HepG2 (cell line): ENCODE data around the gene DNAAF1. TPM values are rescaled to one million over a fixed set of nuclear protein-coding genes. Genes with fewer than 3 reads are reported as not detected.

Source experiments
- ATAC-seq: fragments of 200-7000 bp; cut with Tn5 transposase; 3 replicates; pipeline ENCODE4 v1.9.1; 2020; ENCODE audit warnings: mild to moderate bottlenecking, moderate library complexity
- BruUV-seq: library from RNA; stranded (reverse); fragments of 400-500 nt; replicated peaks from 2 replicates; lab custom pipeline; 2021; lab: Mats Ljungman, UMichigan
- CTCF ChIA-PET: fragments of 300-600 bp; formaldehyde crosslinking; extraction: SDS; loops from one replicate; lab custom pipeline; 2021; ENCODE audit warnings: low total read pairs, inconsistent platforms, low intra/inter-chr PET ratio; lab: Yijun Ruan, JAX
- POLR2A ChIA-PET: fragments of 350-600 bp; sonication (Branson Sonifier 250); formaldehyde crosslinking; loops from one replicate; lab custom pipeline; 2020; ENCODE audit warnings: antibody characterized with exemption, inconsistent platforms; lab: Yijun Ruan, JAX
- DNase-seq: peaks from one replicate; pipeline ENCODE4 v3.0.0-alpha.2; 2015; ENCODE audit warnings: low spot score
- FAIRE-seq: peaks from 3 replicates; lab custom pipeline; 2011; peaks lifted over from hg19 to GRCh38; lab: Jason Lieb, UNC
- H2AFZ ChIP-seq: one replicate; pipeline ENCODE4 v1.6.1; 2011; ENCODE audit warnings: low read length, inconsistent platforms
- H3K27ac ChIP-seq: fragments of 300-600 bp; 3 replicates; pipeline ENCODE4 v1.8.0; 2011; ENCODE audit warnings: mixed run types, mild to moderate bottlenecking, mixed read lengths, low read length, inconsistent platforms; ENCODE audit not compliant: insufficient read depth; ENCODE audit errors: extremely low read length
- H3K27me3 ChIP-seq, 2 experiments: fragments of 200-600 bp in 1 of 2; 2 replicates in 1 of 2; 3 replicates in 1 of 2; pipeline versions ENCODE4 v1.6.0 to v1.8.0; 2011; ENCODE audit warnings: low read length in 2 of 2, mild to moderate bottlenecking in 2 of 2, moderate library complexity in 2 of 2, inconsistent platforms in 1 of 2; ENCODE audit not compliant: insufficient read depth in 2 of 2, control insufficient read depth in 1 of 2
- H3K36me3 ChIP-seq, 2 experiments: fragments of 200-600 bp in 1 of 2; replicated peaks in 1 of 2; 2 replicates in 1 of 2; 3 replicates in 1 of 2; pipeline versions ENCODE4 v1.5.1 to v1.8.0; 2011; ENCODE audit warnings: low read length in 2 of 2, inconsistent platforms in 1 of 2; ENCODE audit not compliant: insufficient read depth in 2 of 2, control insufficient read depth in 1 of 2
- H3K4me1 ChIP-seq: 2 replicates; pipeline ENCODE4 v1.5.1; 2012; ENCODE audit warnings: low read length, inconsistent platforms; ENCODE audit not compliant: insufficient read depth
- H3K4me2 ChIP-seq: 2 replicates; pipeline ENCODE4 v1.6.0; 2011; ENCODE audit warnings: low read depth, low read length, inconsistent platforms
- H3K4me3 ChIP-seq, 3 experiments: fragments of 200-600 bp in 1 of 3; sonication (generic), shearing (Covaris generic) in 1 of 3; replicated peaks in 1 of 3; 2 replicates each; pipeline ENCODE4 v1.5.1; 2011 to 2016; ENCODE audit warnings: low read length in 3 of 3, inconsistent platforms in 2 of 3, low read depth in 2 of 3, mild to moderate bottlenecking in 2 of 3, control low read depth in 1 of 3, mixed read lengths in 1 of 3; ENCODE audit not compliant: insufficient read depth in 1 of 3
- H3K79me2 ChIP-seq: one replicate; pipeline ENCODE4 v1.6.1; 2011; ENCODE audit warnings: low read length, inconsistent platforms; ENCODE audit not compliant: insufficient read depth
- H3K9ac ChIP-seq: 2 replicates; pipeline ENCODE4 v1.6.0; 2011; ENCODE audit warnings: mild to moderate bottlenecking, low read depth, low read length, inconsistent platforms; ENCODE audit not compliant: insufficient read depth
- H3K9me3 ChIP-seq: 2 replicates; pipeline ENCODE4 v1.5.1; 2012; ENCODE audit warnings: mild to moderate bottlenecking, low read length
- H4K20me1 ChIP-seq: 2 replicates; pipeline ENCODE4 v1.6.0; 2011; ENCODE audit warnings: inconsistent platforms, mild to moderate bottlenecking, low read length, moderate library complexity; ENCODE audit not compliant: insufficient read depth
- CCDC6 ChIP-seq: sonication (generic); formaldehyde crosslinking; IDR thresholded peaks from 2 replicates; pipeline ENCODE4 v1.8.1; 2022; ENCODE audit warnings: mild to moderate bottlenecking, missing genetic modification reagents, moderate library complexity
- EZH2 ChIP-seq: conservative IDR thresholded peaks from 2 replicates; pipeline ENCODE4 v1.6.1; 2012; ENCODE audit warnings: mild to moderate bottlenecking, low read depth, low read length, moderate library complexity
- GFI1 ChIP-seq: sonication (generic); formaldehyde crosslinking; IDR thresholded peaks from 2 replicates; pipeline ENCODE4 v1.5.0; 2020; ENCODE audit warnings: missing genetic modification reagents, mild to moderate bottlenecking, borderline replicate concordance
- NRL ChIP-seq: sonication (generic); formaldehyde crosslinking; IDR thresholded peaks from 2 replicates; pipeline ENCODE4 v1.5.0; 2020; ENCODE audit warnings: missing genetic modification reagents, mild to moderate bottlenecking, moderate library complexity, borderline replicate concordance
- SALL2 ChIP-seq: sonication (generic); formaldehyde crosslinking; IDR thresholded peaks from 2 replicates; pipeline ENCODE4 v1.8.1; 2023; ENCODE audit warnings: mild to moderate bottlenecking, missing genetic modification reagents, inconsistent platforms
- ZNF598 ChIP-seq: sonication (generic); formaldehyde crosslinking; IDR thresholded peaks from 2 replicates; pipeline ENCODE4 v1.5.1; 2020; ENCODE audit warnings: mild to moderate bottlenecking, missing genetic modification reagents, borderline replicate concordance
- WGBS: methylation state at CpG from one replicate; pipeline ENCODE4 v1.1.6; 2017; ENCODE audit warnings: low lambda C conversion rate; 5-methylcytosine and 5-hydroxymethylcytosine counted together
- in situ Hi-C: cut with HindIII; loops from 2 replicates; pipeline ENCODE4 v1.10.0; 2017; ENCODE audit warnings: low pct_unique_long_range_greater_than_20kb; ENCODE audit not compliant: extremely low pct_ligation_motif_present
- intact Hi-C: fragments of 100-400 bp; cut with micrococcal nuclease; formaldehyde crosslinking; loops from one replicate; pipeline ENCODE4 v1.10.0; 2022; ENCODE audit not compliant: unreplicated experiment
- polyA plus RNA-seq, 8 experiments: library from polyadenylated mRNA; depleted of rRNA in 3 of 8; stranded (reverse) in 7 of 8; unstranded in 1 of 8; fragments of >200 nt; fragmentation: Illumina TruSeq in 4 of 8; extraction: Trizol in 4 of 8; gene quantifications; 2 replicates each; pipeline versions ENCODE4 v1.2.1 to v1.2.3, GENCODE V29; 2011 to 2016; ENCODE audit warnings: low read depth in 4 of 8, missing spikeins in 1 of 8, mixed read lengths in 1 of 8; ENCODE audit not compliant: insufficient read depth in 1 of 8
- total RNA-seq, 5 experiments: library from RNA; depleted of rRNA; stranded (reverse); fragments of >200 nt; fragmentation: Illumina TruSeq; extraction: Trizol; gene quantifications; 2 replicates each; pipeline ENCODE4 v1.2.3, GENCODE V29; 2016; ENCODE audit warnings: low read depth in 1 of 5
- TF ChIP-seq, protein P1 (sequence below): IDR thresholded peaks from 2 replicates; pipeline ENCODE4 v1.6.1; 2016
- TF ChIP-seq, protein P2 (sequence below): sonication (generic); formaldehyde crosslinking; IDR thresholded peaks from 2 replicates; pipeline ENCODE4 v1.4.0; 2020; ENCODE audit warnings: missing genetic modification reagents, borderline replicate concordance
- TF ChIP-seq, protein P3 (sequence below): sonication (generic); formaldehyde crosslinking; conservative IDR thresholded peaks from 2 replicates; pipeline ENCODE4 v1.8.0; 2022; ENCODE audit warnings: mild to moderate bottlenecking, moderate library complexity, missing genetic modification reagents

Gene DNAAF1
- total and polyA plus RNA-seq, 2 of the 13 experiments (the other 11 are each of a cell fraction or from before 2014, with no cell fraction given), result 0.04 TPM; not detected in 1

DNA sequence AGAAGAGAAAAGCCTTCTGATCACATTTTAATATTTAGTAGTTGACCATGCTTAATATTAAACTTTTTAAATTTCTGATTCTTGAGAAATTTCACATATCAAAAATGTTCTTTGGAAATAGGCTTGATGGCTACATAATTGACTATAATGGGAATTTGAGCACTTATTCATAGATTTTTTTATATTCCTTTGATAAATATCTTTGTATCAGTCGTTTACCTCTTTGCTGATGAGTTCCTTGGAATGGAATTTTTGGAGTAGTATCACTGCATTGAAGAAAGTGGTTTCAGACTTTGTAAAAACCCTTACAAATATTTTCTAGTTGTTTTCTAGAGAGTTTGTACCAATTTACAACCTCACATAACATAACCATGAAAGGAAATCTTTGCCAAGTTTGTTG is 14.7 kb downstream of the DNAAF1 start (continued):
- TF ChIP-seq, protein P1, sequence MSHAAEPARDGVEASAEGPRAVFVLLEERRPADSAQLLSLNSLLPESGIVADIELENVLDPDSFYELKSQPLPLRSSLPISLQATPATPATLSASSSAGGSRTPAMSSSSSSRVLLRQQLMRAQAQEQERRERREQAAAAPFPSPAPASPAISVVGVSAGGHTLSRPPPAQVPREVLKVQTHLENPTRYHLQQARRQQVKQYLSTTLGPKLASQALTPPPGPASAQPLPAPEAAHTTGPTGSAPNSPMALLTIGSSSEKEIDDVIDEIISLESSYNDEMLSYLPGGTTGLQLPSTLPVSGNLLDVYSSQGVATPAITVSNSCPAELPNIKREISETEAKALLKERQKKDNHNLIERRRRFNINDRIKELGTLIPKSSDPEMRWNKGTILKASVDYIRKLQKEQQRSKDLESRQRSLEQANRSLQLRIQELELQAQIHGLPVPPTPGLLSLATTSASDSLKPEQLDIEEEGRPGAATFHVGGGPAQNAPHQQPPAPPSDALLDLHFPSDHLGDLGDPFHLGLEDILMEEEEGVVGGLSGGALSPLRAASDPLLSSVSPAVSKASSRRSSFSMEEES (CRISPR knock-in tag), result no peak
- TF ChIP-seq ZNF598 (no peak), NRL (no peak), GFI1 (CRISPR knock-in tag) (no peak), SALL2 (CRISPR knock-in tag) (no peak)
- TF ChIP-seq, protein P2, sequence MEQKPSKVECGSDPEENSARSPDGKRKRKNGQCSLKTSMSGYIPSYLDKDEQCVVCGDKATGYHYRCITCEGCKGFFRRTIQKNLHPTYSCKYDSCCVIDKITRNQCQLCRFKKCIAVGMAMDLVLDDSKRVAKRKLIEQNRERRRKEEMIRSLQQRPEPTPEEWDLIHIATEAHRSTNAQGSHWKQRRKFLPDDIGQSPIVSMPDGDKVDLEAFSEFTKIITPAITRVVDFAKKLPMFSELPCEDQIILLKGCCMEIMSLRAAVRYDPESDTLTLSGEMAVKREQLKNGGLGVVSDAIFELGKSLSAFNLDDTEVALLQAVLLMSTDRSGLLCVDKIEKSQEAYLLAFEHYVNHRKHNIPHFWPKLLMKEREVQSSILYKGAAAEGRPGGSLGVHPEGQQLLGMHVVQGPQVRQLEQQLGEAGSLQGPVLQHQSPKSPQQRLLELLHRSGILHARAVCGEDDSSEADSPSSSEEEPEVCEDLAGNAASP, result no peak
- TF ChIP-seq, protein P3, sequence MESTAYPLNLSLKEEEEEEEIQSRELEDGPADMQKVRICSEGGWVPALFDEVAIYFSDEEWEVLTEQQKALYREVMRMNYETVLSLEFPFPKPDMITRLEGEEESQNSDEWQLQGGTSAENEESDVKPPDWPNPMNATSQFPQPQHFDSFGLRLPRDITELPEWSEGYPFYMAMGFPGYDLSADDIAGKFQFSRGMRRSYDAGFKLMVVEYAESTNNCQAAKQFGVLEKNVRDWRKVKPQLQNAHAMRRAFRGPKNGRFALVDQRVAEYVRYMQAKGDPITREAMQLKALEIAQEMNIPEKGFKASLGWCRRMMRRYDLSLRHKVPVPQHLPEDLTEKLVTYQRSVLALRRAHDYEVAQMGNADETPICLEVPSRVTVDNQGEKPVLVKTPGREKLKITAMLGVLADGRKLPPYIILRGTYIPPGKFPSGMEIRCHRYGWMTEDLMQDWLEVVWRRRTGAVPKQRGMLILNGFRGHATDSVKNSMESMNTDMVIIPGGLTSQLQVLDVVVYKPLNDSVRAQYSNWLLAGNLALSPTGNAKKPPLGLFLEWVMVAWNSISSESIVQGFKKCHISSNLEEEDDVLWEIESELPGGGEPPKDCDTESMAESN (CRISPR knock-in tag), result no peak

DNA sequence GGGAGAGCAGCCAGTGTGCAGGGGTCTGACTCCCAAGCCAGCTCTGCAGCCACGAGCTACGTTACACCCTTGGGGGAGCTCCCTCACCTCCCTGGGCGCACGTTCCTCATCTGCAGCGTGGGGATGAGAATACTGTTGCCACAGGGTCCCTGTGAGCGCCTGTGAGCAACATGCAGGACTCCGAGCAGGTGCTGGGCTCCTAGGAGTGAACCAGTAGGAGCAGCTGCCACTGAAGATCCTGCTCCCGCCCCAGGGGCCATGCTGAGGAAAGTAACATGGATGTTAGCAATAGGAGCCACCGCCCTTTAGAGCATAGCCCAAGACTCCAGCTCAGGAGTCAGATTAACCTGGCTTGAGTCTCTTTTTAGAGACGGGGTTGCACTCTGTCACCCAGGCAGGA is 15.9 kb downstream of the DNAAF1 start:
- Histone ChIP-seq H4K20me1 (no peaks in the 10 kb centered on the region; the same call in 1 of the 2 replicates), H3K9ac (no peak overlapping the region), H3K79me2 (no peaks in the 10 kb centered on the region), H3K27me3 (peaks cover 4 to 79% of the 10 kb centered on the region in 2 experiments), H3K4me2 (no peak overlapping the region), H3K27ac (no peak overlapping the region), H3K36me3 (no peaks in the 10 kb centered on the region), H2AFZ (no peak overlapping the region), H3K9me3 (no peaks in the 10 kb centered on the region), H3K4me1 (no peaks in the 10 kb centered on the region), H3K4me3 (no peak overlapping the region)
- 28% methylated on average over 3 of the region's 10 CpGs for WGBS
- ChIA-PET POLR2A (no interaction called here), CTCF (no interaction called here)
- intact Hi-C loops, result no loop called here
- in situ Hi-C loops, result no loop called here
- no TSS peak for BruUV-seq
- TF ChIP-seq CCDC6 (CRISPR knock-in tag), result no peak
- TF ChIP-seq EZH2, result peak; percentile 76; the same call in 1 of the 2 replicates
- ATAC-seq (peak; percentile 34; the same call in 1 of the 3 replicates), FAIRE-seq (no peak), DNase-seq (no peak)
